Ascending aorta (tissue), 2 donors: ENCODE measurements around the gene SOX12. TPM values are rescaled to one million over a fixed set of nuclear protein-coding genes. Genes with fewer than 3 reads are reported as not detected.

Experiments
- DNase-seq, 2 donors: peaks; one replicate each; pipeline ENCODE4 v3.0.0-alpha.2; 2019; ENCODE audit warnings: low spot score in 2 of 2
- H3K27ac ChIP-seq, 2 donors: fragments of 200-600 bp; sonication (generic); one replicate each; pipeline ENCODE4 v1.5.1; 2016 to 2017; ENCODE audit warnings: mild to moderate bottlenecking in 1 of 2
- H3K27me3 ChIP-seq: fragments of 200-600 bp; sonication (generic); one replicate; pipeline ENCODE4 v1.5.1; 2017
- H3K36me3 ChIP-seq, 2 donors: fragments of 200-600 bp; sonication (generic); one replicate each; pipeline ENCODE4 v1.5.1; 2016
- H3K4me1 ChIP-seq, 2 donors: fragments of 200-600 bp; sonication (generic); one replicate each; pipeline ENCODE4 v1.5.1; 2016 to 2017; ENCODE audit warnings: mild to moderate bottlenecking in 1 of 2
- H3K4me3 ChIP-seq, 2 donors: fragments of 200-600 bp; sonication (generic); one replicate each; pipeline ENCODE4 v1.5.1; 2016 to 2017; ENCODE audit warnings: mild to moderate bottlenecking in 1 of 2
- H3K9me3 ChIP-seq, 2 donors: fragments of 200-600 bp; sonication (generic); one replicate each; pipeline ENCODE4 v1.5.1; 2016
- CTCF ChIP-seq, 3 experiments: fragments of 200-600 bp in 2 of 3; fragments of 450-650 bp in 1 of 3; sonication (generic) in 2 of 3; IDR thresholded peaks; one replicate each; pipeline ENCODE4 v1.5.1; 2016 to 2019; ENCODE audit warnings: antibody characterized with exemption in 3 of 3, mild to moderate bottlenecking in 1 of 3, moderate library complexity in 1 of 3
- intact Hi-C: fragments of 100-400 bp; cut with DNase I; formaldehyde crosslinking; loops from one replicate; pipeline ENCODE4 v1.15.1; 2023
- total RNA-seq: library from RNA; depleted of rRNA; stranded (reverse); fragments of >200 nt; gene quantifications from one replicate; pipeline ENCODE4 v1.1.0, GENCODE V29; 2016

Gene SOX12
- total RNA-seq, 1 donor from 2014 or later: 6.2 TPM

DNA sequence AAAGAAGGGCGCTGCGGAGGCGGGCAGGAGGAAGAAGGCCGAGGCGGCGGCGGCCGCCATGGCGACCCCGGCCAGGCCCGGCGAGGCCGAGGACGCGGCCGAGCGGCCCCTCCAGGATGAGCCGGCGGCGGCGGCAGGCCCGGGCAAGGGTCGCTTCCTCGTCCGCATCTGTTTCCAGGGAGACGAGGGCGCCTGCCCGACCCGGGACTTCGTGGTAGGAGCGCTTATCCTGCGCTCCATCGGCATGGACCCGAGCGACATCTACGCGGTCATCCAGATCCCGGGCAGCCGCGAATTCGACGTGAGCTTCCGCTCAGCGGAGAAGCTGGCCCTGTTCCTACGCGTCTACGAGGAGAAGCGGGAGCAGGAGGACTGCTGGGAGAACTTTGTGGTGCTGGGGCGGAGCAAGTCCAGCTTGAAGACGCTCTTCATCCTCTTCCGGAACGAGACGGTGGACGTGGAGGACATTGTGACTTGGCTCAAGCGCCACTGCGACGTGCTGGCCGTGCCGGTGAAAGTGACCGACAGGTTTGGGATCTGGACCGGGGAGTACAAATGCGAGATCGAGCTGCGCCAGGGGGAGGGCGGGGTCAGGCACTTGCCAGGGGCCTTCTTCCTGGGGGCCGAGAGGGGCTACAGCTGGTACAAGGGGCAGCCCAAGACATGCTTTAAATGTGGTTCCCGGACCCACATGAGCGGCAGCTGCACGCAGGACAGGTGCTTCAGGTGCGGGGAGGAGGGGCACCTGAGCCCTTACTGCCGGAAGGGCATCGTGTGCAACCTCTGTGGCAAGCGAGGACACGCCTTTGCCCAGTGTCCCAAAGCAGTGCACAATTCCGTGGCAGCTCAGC, 27.2 kb upstream of the SOX12 start:
- H3K36me3 ChIP-seq: peaks cover 0 to 4% of the 10 kb centered on the region in 2 donors
- intact Hi-C loops: loop anchor here (1.0 to 2.0 kb wide), 4 partner anchors 12 to 49 kb away; partner anchors contain the start of gene NRSN2
- peak in 1 of 2 donors; percentile 75 for DNase-seq
- H3K4me3 ChIP-seq: peak overlapping the region; percentile 74 to 86
- no peaks in the 10 kb centered on the region for H3K9me3 ChIP-seq
- no peak for TF ChIP-seq CTCF (IDR thresholded peaks at IDR 0.05)
- H3K27ac ChIP-seq: peak overlapping the region; percentile 95 to 97
- no peaks in the 10 kb centered on the region for H3K27me3 ChIP-seq
- H3K4me1 ChIP-seq: peaks cover 0 to 19% of the 10 kb centered on the region in 2 donors

DNA sequence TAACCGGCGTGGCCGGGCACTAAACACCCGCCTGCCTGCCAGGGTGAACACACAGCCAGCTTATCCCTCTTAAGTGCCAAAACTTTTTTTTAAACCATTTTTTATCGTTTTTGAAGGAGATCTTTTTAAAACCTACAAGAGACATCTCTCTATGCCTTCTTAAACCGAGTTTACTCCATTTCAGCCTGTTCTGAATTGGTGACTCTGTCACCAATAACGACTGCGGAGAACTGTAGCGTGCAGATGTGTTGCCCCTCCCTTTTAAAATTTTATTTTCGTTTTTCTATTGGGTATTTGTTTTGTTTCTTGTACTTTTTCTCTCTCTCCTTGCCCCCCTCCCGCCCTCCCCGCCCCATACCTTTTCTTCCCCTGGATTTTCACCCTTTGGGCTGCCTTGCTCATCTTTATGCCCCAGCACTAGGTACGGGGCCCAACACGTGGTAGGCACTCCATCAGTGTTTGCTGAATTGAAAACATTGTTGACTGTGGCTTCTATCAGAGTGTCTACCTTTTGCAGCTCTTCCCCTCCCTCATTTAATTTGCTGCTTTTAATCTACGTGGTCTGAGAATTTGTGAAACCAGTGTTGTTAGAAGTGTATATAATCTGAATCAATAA, 26.5 kb upstream of the SOX12 start:
- TF ChIP-seq CTCF (IDR thresholded peaks at IDR 0.05): no peak
- DNase-seq: no peak
- Histone ChIP-seq H3K9me3 (no peaks in the 10 kb centered on the region), H3K4me3 (peak overlapping the region; percentile 74 to 86), H3K27ac (peak overlapping the region; percentile 95 to 97), H3K27me3 (no peaks in the 10 kb centered on the region), H3K36me3 (peaks cover 0 to 4% of the 10 kb centered on the region in 2 donors), H3K4me1 (peaks cover 0 to 19% of the 10 kb centered on the region in 2 donors)
- intact Hi-C loops: no loop called here

- Histone ChIP-seq H3K27me3 (no peaks in the 10 kb centered on the region), H3K36me3 (peaks cover 0 to 4% of the 10 kb centered on the region in 2 donors), H3K27ac (no peak overlapping the region), H3K4me1 (peaks cover 0 to 19% of the 10 kb centered on the region in 2 donors), H3K4me3 (peak overlapping the region; percentile 74 to 86), H3K9me3 (no peaks in the 10 kb centered on the region)
- TF ChIP-seq CTCF (IDR thresholded peaks at IDR 0.05): no peak
- intact Hi-C loops: no loop called here
- no peak for DNase-seq
These were observed 24.9 kb upstream of the SOX12 start for GRCh38 chr20:300345-300990.

DNA sequence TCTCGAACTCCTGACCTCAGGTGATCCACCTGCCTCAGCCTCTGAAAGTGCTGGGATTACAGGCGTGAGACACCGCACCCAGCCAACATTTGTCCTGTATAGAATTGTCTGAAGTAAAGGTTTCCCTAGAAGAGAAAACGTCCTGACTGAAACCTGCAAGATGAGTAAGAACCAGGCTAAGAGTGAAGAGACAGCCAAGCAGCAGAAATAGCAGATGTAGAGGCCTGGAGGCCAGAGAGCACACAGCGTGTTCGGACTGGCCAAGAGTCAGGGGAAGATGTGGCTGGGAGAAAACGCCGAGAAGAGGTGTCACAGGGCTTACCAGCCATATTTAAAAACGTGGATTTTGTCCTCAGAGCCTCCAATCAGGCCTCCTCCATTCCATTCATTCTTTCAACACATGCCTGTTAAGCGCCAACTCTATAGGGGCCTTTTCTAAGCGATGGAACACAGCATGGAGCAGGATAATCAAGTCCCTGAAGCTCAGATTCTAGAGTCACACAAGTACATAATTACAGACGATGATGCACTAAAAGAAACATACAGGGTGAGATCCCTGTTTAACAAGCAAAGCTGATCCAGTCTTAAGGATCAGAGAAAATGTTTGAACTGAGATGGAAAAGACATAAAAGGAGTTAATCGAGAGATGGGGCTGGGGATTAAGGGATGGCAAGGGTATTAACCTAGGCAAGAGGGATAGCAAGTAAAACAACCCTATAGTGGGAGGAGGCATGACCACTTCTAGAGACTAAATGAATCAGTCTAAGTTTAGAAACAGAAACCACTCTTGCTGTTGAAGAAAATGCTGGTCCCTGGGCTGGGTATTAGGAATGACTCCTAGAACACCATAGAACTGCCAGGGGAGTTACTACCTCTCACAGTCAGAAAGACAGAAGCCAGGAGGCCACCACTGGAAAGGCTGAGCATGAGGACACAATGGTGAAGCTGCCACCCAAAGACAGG, 23.2 kb upstream of the SOX12 start:
- Histone ChIP-seq H3K4me1 (peaks cover 0 to 16% of the 10 kb centered on the region in 2 donors), H3K36me3 (peaks cover 0 to 4% of the 10 kb centered on the region in 2 donors), H3K27ac (no peak overlapping the region), H3K9me3 (no peaks in the 10 kb centered on the region), H3K27me3 (no peaks in the 10 kb centered on the region), H3K4me3 (no peak overlapping the region)
- TF ChIP-seq CTCF (IDR thresholded peaks at IDR 0.05): no peak
- DNase-seq: no peak
- intact Hi-C loops: no loop called here

DNA sequence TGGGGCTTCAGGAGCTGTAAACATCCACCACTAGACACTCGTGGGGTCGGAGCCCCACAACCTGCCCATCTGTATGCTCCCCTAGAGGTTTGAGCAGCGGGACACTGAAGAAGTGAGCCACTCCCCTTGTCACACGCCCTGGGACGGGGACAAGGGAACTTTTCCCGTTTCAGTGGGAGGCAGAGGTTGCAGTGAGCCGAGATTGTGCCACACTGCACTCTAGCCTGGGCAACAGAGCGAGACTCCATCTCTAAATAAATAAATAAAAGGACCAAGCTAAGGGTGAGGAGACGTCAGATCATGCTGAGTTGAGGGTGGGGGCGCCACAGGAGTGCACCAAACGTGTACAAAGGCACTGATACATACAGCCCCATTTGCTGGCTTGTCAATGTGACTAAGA, 19.6 kb upstream of the SOX12 start:
- intact Hi-C loops: no loop called here
- DNase-seq: no peak
- Histone ChIP-seq H3K9me3 (no peaks in the 10 kb centered on the region), H3K36me3 (peaks cover 0 to 4% of the 10 kb centered on the region in 2 donors), H3K27me3 (no peaks in the 10 kb centered on the region), H3K27ac (no peak overlapping the region), H3K4me3 (no peak overlapping the region), H3K4me1 (no peaks in the 10 kb centered on the region)
- no peak for TF ChIP-seq CTCF (IDR thresholded peaks at IDR 0.05)
